Astrocyte of the spinal cord (primary cell): Measurements from ENCODE around the gene MATK.

Experiments used
- DNase-seq: peaks from one replicate; pipeline ENCODE4 v3.0.0; 2011; ENCODE audit warnings: low read depth, low spot score
- H3K4me3 ChIP-seq: 2 replicates; pipeline ENCODE4 v1.5.1; 2011; ENCODE audit warnings: low read depth, mild to moderate bottlenecking, low read length, moderate library complexity
- in situ Hi-C: cut with HindIII; loops from 2 replicates; pipeline ENCODE4 v1.10.0; 2017; ENCODE audit warnings: low sequenced_read_pairs
- TF ChIP-seq, protein P1 (sequence below): IDR thresholded peaks from 2 replicates; pipeline ENCODE4 v1.5.1; 2012; ENCODE audit warnings: low read depth, mild to moderate bottlenecking, low read length, inconsistent platforms

MATK gene, protein sequence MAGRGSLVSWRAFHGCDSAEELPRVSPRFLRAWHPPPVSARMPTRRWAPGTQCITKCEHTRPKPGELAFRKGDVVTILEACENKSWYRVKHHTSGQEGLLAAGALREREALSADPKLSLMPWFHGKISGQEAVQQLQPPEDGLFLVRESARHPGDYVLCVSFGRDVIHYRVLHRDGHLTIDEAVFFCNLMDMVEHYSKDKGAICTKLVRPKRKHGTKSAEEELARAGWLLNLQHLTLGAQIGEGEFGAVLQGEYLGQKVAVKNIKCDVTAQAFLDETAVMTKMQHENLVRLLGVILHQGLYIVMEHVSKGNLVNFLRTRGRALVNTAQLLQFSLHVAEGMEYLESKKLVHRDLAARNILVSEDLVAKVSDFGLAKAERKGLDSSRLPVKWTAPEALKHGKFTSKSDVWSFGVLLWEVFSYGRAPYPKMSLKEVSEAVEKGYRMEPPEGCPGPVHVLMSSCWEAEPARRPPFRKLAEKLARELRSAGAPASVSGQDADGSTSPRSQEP

DNA sequence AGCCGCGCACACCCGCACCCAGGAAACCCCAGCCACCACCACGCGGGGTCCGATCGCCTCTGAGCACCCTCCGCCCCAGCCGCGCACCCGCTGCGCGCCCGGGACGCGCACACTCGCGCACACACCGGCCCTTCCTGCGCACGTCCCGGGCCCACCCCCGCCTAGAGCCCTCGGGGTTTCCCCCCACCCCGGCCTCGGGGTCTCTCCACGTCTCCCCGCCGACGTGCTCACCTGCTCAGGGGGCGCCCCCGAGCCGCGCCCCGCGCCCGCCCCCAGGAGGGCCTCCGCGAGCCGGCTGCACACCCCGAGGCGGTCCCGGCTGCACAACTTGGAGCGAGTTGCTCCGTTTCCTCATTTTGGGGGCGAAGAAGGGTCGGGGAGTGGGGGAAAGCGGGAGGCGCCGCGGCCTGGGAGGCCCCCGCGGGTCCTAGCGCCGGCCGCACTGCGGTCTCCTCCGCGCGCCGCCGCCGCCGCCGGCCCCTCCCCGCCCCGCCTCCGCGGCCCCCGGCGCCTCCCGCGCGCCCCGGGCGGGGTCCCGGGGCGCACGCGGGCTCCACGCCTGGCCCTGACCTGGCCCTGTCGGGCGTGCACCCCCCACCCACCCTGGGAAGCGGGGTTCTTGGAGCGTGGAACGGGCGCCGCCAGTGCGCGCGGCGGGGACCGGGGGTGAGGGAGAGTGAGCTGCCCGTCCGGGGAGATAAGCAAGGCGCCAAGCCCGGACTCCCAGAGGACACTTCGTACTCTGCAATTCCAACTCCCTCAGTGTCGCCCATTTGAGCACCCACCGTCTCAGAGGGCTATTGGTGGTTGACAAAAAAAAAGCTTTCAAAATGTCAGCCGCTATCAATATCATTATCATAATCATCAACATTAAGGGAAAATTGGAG is at the start of gene MATK:
TSS of gene MATK (minus strand) at position 444 of the 887 bp plus-strand sequence. CDS start 1,246 bp downstream, outside the sequence.
- TF ChIP-seq, protein P1, sequence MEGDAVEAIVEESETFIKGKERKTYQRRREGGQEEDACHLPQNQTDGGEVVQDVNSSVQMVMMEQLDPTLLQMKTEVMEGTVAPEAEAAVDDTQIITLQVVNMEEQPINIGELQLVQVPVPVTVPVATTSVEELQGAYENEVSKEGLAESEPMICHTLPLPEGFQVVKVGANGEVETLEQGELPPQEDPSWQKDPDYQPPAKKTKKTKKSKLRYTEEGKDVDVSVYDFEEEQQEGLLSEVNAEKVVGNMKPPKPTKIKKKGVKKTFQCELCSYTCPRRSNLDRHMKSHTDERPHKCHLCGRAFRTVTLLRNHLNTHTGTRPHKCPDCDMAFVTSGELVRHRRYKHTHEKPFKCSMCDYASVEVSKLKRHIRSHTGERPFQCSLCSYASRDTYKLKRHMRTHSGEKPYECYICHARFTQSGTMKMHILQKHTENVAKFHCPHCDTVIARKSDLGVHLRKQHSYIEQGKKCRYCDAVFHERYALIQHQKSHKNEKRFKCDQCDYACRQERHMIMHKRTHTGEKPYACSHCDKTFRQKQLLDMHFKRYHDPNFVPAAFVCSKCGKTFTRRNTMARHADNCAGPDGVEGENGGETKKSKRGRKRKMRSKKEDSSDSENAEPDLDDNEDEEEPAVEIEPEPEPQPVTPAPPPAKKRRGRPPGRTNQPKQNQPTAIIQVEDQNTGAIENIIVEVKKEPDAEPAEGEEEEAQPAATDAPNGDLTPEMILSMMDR: no peak
- H3K4me3 ChIP-seq: no peak within 1 kb of the TSS
- no peak for DNase-seq
- in situ Hi-C loops: no loop called here

DNA sequence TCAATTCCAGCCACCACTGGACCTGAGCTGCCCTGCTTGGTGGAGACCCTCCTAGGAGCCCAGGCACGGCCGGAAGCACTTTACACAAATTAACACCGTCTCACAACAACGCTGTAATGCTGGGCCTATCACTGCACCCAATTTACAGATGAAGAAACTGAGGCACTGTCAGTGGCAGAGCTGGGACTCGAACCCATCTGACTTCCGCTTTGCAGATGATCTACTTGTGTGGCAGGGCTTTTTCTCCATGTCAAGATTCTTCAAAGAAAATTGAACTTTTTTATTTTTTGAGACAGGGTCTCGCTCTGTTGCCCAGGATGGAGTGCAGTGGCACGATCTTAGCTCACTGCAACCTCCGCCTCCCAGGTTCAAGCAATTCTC is 48.9 kb upstream of the MATK start:
- no peak overlapping the region for H3K4me3 ChIP-seq
- TF ChIP-seq, protein P1: no peak
- no peak for DNase-seq
- in situ Hi-C loops: no loop called here

DNA sequence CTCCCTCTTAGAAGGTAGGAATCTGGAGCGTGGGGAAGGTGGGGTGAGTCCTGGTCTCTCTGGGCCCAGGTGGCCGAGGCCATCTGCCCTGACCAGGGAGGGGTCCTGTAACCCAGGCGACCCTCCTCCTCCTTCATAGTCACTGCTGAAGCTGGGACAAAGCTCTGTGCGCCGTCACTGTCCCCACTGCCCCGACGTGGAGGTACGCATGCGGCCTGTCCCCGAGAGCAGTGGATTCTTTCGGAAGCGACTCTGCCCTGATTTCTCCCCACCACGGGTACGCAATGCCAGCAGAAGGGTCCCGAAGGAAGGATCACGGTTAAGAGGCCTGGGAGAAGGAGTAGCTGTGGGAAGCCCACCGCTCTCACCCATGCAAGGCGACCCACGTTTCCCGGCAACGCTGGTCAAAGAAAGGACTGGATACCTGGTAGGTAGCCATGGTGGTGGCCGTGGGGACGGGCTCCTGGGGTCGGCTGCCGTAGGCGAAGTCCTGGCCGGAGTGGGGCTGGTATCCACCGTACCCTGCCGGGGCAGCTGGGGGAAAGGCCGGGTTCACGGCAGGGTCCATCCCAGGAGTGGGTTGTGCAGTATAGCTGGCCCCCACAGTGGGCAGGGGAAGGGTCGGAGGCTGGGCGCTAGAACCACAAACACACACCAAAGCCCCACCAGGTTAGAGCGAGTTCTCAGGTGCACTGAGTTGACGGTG is 48.3 kb upstream of the MATK start:
- no peak overlapping the region for H3K4me3 ChIP-seq
- TF ChIP-seq, protein P1: no peak
- in situ Hi-C loops: no loop called here
- DNase-seq: no peak

DNA sequence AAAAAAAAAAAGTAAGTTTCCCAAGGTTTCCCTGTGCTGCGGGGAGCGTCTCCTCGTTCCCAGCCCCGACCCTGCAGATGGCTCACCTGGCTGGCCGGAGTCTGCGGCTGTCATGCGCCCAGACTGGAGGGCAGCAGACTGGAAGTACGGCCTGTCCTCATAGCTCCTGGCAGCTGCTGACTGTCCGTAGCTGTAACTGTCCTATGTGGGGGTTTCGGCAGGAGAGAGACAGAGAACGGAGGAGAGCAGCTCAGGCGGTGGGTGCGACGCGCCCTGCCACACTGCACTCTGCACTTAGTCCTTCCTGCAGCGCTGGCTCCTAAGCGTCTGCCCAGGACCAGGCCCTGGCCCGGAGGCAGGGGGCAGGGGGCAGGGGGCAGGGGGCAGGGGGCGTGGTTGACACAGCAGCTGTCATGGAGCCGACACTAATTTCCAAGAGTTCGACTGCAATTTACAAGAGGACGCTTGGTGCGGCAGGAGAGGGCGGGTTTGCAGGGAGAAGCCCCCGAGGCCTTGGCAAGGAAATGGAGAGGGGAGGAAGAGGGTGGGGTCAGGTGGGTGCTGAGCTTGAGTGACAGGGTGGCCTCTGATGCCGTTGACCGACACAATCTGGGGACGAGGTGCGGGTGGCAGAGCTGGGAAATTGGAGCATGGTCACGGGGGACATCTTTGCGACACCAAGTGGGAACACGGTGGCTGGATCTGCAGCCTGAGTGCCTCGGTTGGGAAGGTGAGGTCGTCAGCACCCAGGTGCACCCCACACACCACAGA is 47.6 kb upstream of the MATK start:
- no peak for DNase-seq
- no peak overlapping the region for H3K4me3 ChIP-seq
- in situ Hi-C loops: no loop called here
- TF ChIP-seq, protein P1: no peak

DNA sequence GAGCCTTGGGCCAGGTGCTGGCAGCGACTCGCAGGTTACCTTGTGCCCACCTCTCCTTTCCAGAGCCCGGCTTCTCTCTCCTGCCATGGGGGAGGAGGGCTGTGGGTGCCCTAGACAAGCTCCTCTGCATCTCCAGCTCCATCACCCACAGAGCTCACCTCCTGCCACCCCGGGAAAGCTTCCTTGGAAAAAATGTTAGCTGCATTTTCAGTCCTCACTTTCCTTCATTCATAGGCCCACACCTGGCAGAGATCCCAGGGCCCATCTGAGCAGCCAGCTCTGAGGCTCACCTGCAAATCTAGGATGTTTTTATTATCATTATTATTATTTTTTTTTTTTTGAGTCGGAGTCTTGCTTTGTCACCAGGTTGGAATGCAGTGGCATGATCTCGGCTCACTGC is 45.8 kb upstream of the MATK start:
- H3K4me3 ChIP-seq: no peak overlapping the region
- no peak for DNase-seq
- in situ Hi-C loops: no loop called here
- TF ChIP-seq, protein P1: no peak
